ENCODE data around the gene BTBD9. TPM values are rescaled to one million over a fixed set of nuclear protein-coding genes. Genes with fewer than 3 reads are reported as not detected.
A peak's percentile ranks its signal among the peaks of the same experiment; 100 is the strongest.

BTBD9 gene
- total RNA-seq, 6 experiments from 2014 or later = 4.5 to 7.5 (median 5.7) TPM

DNA sequence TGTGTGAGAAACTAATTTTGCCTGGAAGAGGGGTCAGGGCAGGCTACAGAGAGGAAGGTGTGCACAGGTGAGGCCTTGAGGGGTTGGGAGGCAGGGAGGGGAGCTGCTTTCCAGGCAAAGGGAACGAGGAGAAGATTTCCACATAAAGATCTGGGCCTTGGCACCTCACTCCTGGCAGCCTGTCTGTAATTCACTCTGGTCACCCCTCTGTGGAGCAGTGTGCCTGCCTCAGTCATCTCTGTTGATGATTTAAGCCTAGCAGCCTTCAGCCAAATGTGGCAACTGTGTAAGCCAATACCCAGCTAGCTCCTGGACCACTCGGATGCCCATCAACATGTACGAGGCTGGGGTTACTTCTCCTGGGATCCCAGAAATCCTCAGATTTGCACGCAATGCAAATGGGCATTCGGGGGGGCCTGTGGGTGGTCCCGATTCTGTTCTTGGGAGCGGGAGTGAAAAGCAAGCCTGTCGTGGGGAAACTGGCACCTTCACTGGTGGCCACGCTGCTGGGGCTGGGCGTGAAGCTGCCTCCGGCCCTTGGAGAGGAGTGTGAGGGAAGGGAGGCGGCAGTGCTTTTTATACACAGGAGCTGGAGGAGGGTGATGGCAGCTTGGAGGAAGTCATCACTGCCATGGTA is 459.8 kb downstream of the BTBD9 start:
- intact Hi-C loops (cut with DNase I) = no loop called here
- Histone ChIP-seq H3K27ac (no peak overlapping the region), H3K36me3 (no peaks in the 10 kb centered on the region), H3K4me3 (no peak overlapping the region), H3K4me1 (peaks cover 0 to 11% (median 5%) of the 10 kb centered on the region in 4 donors), H3K27me3 (no peaks in the 10 kb centered on the region), H3K9me3 (no peaks in the 10 kb centered on the region)
- peak in 1 of 3 donors; percentile 27 for DNase-seq
- no peak for ATAC-seq
- TF ChIP-seq, protein P1, sequence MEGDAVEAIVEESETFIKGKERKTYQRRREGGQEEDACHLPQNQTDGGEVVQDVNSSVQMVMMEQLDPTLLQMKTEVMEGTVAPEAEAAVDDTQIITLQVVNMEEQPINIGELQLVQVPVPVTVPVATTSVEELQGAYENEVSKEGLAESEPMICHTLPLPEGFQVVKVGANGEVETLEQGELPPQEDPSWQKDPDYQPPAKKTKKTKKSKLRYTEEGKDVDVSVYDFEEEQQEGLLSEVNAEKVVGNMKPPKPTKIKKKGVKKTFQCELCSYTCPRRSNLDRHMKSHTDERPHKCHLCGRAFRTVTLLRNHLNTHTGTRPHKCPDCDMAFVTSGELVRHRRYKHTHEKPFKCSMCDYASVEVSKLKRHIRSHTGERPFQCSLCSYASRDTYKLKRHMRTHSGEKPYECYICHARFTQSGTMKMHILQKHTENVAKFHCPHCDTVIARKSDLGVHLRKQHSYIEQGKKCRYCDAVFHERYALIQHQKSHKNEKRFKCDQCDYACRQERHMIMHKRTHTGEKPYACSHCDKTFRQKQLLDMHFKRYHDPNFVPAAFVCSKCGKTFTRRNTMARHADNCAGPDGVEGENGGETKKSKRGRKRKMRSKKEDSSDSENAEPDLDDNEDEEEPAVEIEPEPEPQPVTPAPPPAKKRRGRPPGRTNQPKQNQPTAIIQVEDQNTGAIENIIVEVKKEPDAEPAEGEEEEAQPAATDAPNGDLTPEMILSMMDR (IDR thresholded peaks at IDR 0.05) = no peak
- no peak for TF ChIP-seq POLR2A (IDR thresholded peaks at IDR 0.05)
- WGBS (ENCODE audit: insufficient coverage, low coverage, low lambda C conversion rate, missing lambda C conversion rate) = 89% methylated on average over 9 of the region's 12 CpGs

DNA sequence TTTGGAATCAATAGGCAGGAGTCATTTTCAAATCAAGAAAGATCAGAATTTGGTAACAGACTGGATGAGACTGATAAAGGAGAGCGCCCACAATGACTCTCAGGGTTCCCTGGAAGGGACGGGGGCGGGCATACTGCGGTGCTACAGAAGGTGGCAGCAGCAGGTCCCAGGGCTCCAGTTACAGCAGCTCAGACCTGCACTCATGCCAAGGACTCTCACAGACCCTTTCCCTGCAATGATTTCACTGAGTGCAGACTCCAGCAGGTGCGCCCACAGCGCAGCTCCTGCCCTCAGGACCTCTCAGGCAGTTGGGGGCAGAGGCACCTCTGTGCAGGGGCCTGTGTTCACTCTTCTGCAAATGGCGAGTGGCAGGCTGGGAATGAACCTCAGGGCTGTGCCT is 460.4 kb downstream of the BTBD9 start:
- WGBS (ENCODE audit: insufficient coverage, low coverage, low lambda C conversion rate, missing lambda C conversion rate) = 83% methylated on average over 1 of the region's 7 CpGs
- intact Hi-C loops (cut with DNase I) = no loop called here
- H3K27ac ChIP-seq = no peak overlapping the region
- no peak for ATAC-seq
- H3K36me3 ChIP-seq = no peaks in the 10 kb centered on the region
- TF ChIP-seq, protein P1 (IDR thresholded peaks at IDR 0.05) = no peak
- TF ChIP-seq POLR2A (IDR thresholded peaks at IDR 0.05) = no peak
- no peaks in the 10 kb centered on the region for H3K9me3 ChIP-seq
- no peaks in the 10 kb centered on the region for H3K27me3 ChIP-seq
- H3K4me1 ChIP-seq = peaks cover 0 to 11% (median 5%) of the 10 kb centered on the region in 4 donors
- peak in 1 of 3 donors; percentile 31 for DNase-seq
- no peak overlapping the region for H3K4me3 ChIP-seq

DNA sequence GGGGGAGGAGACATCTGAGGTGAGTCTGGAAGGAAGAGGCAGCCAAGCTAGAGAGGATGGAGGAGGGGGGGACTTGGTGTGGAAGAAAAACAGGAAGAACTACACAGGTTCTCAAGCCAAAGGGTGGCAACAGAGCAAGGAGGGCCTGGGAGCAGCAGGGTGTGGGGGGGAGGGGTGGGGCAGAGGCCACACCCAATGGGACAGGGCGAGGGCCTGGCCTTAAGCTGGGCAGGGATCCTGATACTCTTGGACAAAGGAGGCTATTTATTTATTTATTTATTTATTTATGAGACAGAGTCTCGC is 461.2 kb downstream of the BTBD9 start:
- intact Hi-C loops (cut with DNase I) = no loop called here
- Histone ChIP-seq H3K27me3 (no peaks in the 10 kb centered on the region), H3K4me3 (no peak overlapping the region), H3K9me3 (no peaks in the 10 kb centered on the region), H3K36me3 (no peaks in the 10 kb centered on the region), H3K4me1 (peaks cover 0 to 11% (median 5%) of the 10 kb centered on the region in 4 donors), H3K27ac (no peak overlapping the region)
- no peak for TF ChIP-seq POLR2A (IDR thresholded peaks at IDR 0.05)
- TF ChIP-seq, protein P1 (IDR thresholded peaks at IDR 0.05) = no peak
- 100% methylated on average over 1 of the region's 2 CpGs for WGBS (ENCODE audit: insufficient coverage, low coverage, low lambda C conversion rate, missing lambda C conversion rate)
- DNase-seq (no peak), ATAC-seq (no peak)

DNA sequence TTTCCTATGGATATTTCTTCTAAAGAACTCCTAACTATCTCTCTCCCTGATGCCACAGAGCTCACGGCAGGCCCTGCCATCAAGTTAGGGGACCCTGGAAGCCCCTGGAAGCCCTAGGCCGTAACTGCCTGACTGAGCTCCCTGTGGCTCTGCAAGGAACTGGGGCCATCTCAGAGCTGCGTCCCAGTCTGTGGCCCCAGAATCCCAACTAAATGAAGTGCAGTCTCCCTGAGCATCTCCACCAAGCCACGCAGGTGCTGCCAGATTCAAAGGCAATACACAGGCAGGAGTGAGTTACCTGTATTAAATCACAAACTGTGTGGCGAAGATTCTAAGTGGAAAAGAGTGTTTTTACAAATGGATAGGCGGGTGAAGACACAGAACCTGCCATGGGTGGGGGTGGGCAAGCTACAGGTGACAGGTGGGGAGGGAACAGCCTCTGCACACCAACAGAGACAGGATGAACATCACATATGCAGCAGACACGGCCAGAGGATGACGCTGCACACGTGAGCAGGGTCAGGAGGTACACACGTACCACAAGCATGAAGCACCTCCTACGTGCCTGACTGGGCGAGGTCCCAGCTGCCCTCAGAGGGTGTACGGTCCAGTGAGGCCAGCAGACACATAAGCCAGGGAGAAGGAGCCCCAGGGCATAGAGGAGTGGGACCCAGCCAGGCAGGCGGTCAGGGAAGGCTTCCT is 461.7 kb downstream of the BTBD9 start:
- H3K27me3 ChIP-seq = no peaks in the 10 kb centered on the region
- no peaks in the 10 kb centered on the region for H3K36me3 ChIP-seq
- ATAC-seq = no peak
- H3K9me3 ChIP-seq = no peaks in the 10 kb centered on the region
- H3K27ac ChIP-seq = no peak overlapping the region
- DNase-seq = peak in 1 of 3 donors; percentile 41
- intact Hi-C loops (cut with DNase I) = no loop called here
- peaks cover 0 to 12% (median 5%) of the 10 kb centered on the region in 4 donors for H3K4me1 ChIP-seq
- no peak overlapping the region for H3K4me3 ChIP-seq
- WGBS (ENCODE audit: insufficient coverage, low coverage, low lambda C conversion rate, missing lambda C conversion rate) = 79% methylated on average over 10 of the region's 14 CpGs
- TF ChIP-seq POLR2A (IDR thresholded peaks at IDR 0.05) = no peak
- TF ChIP-seq, protein P1 (IDR thresholded peaks at IDR 0.05) = no peak
